H7 (cell line): Measurements from ENCODE around the gene BRME1. TPM values are rescaled to one million over a fixed set of nuclear protein-coding genes. Genes with fewer than 3 reads are reported as not detected.

ENCODE experiments used
- DNase-seq: peaks from one replicate; pipeline ENCODE4 v3.0.0; 2012
- H3K27me3 ChIP-seq: 2 replicates; pipeline ENCODE4 v1.6.0; 2011; ENCODE audit warnings: mild to moderate bottlenecking, low read length; ENCODE audit not compliant: control insufficient read depth, insufficient read depth
- H3K36me3 ChIP-seq: replicated peaks from 2 replicates; pipeline ENCODE4 v1.5.1; 2011; ENCODE audit warnings: low read length; ENCODE audit not compliant: control insufficient read depth, insufficient read depth
- H3K4me3 ChIP-seq: 2 replicates; pipeline ENCODE4 v1.5.1; 2011; ENCODE audit warnings: low read depth, mild to moderate bottlenecking, control low read depth, low read length, moderate library complexity; ENCODE audit not compliant: insufficient read depth
- total RNA-seq: library from RNA; depleted of rRNA; stranded (reverse); fragments of >200 nt; shearing (Covaris generic); gene quantifications from 2 replicates; pipeline ENCODE4 v1.2.3, GENCODE V29; 2014

Gene BRME1
- total RNA-seq, 1 experiment from 2014 or later: 4.1 TPM

GRCh38 chr19:13887517-13887916 is 18.4 kb downstream of the BRME1 start:
- no peak for DNase-seq
- Histone ChIP-seq H3K4me3 (no peak overlapping the region), H3K36me3 (no peaks in the 10 kb centered on the region), H3K27me3 (no peaks in the 10 kb centered on the region)

- DNase-seq: peak; percentile 39
- H3K27me3 ChIP-seq: no peaks in the 10 kb centered on the region
- H3K4me3 ChIP-seq: no peak overlapping the region
- no peaks in the 10 kb centered on the region for H3K36me3 ChIP-seq
Measured at GRCh38 chr19:13887018-13887436, 18.9 kb downstream of the BRME1 start.

- DNase-seq: peak; percentile 36
- H3K27me3 ChIP-seq: no peaks in the 10 kb centered on the region
- no peak overlapping the region for H3K4me3 ChIP-seq
- no peaks in the 10 kb centered on the region for H3K36me3 ChIP-seq
Measured at GRCh38 chr19:13885826-13886365, 20.0 kb downstream of the BRME1 start.

- no peaks in the 10 kb centered on the region for H3K36me3 ChIP-seq
- no peak overlapping the region for H3K4me3 ChIP-seq
- no peaks in the 10 kb centered on the region; the same call in 1 of the 2 replicates for H3K27me3 ChIP-seq
- DNase-seq: peak; percentile 38
Measured at GRCh38 chr19:13884726-13885591, 21.0 kb downstream of the BRME1 start.

- Histone ChIP-seq H3K36me3 (no peaks in the 10 kb centered on the region), H3K27me3 (no peaks in the 10 kb centered on the region; the same call in 1 of the 2 replicates), H3K4me3 (no peak overlapping the region)
- DNase-seq: peak; percentile 83
Measured at GRCh38 chr19:13883516-13884064, 22.3 kb downstream of the BRME1 start.

- DNase-seq: peak; percentile 38
- H3K4me3 ChIP-seq: no peak overlapping the region
- H3K27me3 ChIP-seq: no peaks in the 10 kb centered on the region; the same call in 1 of the 2 replicates
- no peaks in the 10 kb centered on the region for H3K36me3 ChIP-seq
Measured at GRCh38 chr19:13882836-13883235, 23.1 kb downstream of the BRME1 start.

GRCh38 chr19:13882419-13882795 is 23.5 kb downstream of the BRME1 start:
- no peaks in the 10 kb centered on the region for H3K36me3 ChIP-seq
- no peaks in the 10 kb centered on the region; the same call in 1 of the 2 replicates for H3K27me3 ChIP-seq
- H3K4me3 ChIP-seq: no peak overlapping the region
- DNase-seq: no peak

GRCh38 chr19:13881692-13882418 is 24.1 kb downstream of the BRME1 start:
- DNase-seq: peak; percentile 57
- Histone ChIP-seq H3K4me3 (no peak overlapping the region), H3K36me3 (no peaks in the 10 kb centered on the region), H3K27me3 (peaks cover 2% of the 10 kb centered on the region; the same call in 1 of the 2 replicates)

GRCh38 chr19:13881251-13881691 is 24.6 kb downstream of the BRME1 start:
- no peak overlapping the region for H3K4me3 ChIP-seq

GRCh38 chr19:13880059-13881043 is 25.6 kb downstream of the BRME1 start:
- H3K27me3 ChIP-seq: peaks cover 7% of the 10 kb centered on the region
- H3K4me3 ChIP-seq: peak overlapping the region; percentile 28
- DNase-seq: peak; percentile 97
- no peaks in the 10 kb centered on the region for H3K36me3 ChIP-seq

More at GRCh38 chr19:13881251-13881691, 24.6 kb downstream of the BRME1 start:
- Histone ChIP-seq H3K27me3 (peaks cover 2% of the 10 kb centered on the region; the same call in 1 of the 2 replicates), H3K36me3 (no peaks in the 10 kb centered on the region)
- peak; percentile 86 for DNase-seq

- no peak overlapping the region for H3K4me3 ChIP-seq
- peak; percentile 44 for DNase-seq
- peaks cover 34% of the 10 kb centered on the region for H3K27me3 ChIP-seq
- H3K36me3 ChIP-seq: no peaks in the 10 kb centered on the region
Measured at GRCh38 chr19:13877303-13877702, 28.6 kb downstream of the BRME1 start.

GRCh38 chr19:13876834-13877233 is 29.1 kb downstream of the BRME1 start, which contains the start of gene NANOS3:
Gene NANOS3, plus strand, starts transcription at chr19:13877134. Its CDS starts 115 bp downstream, at chr19:13877249.
- DNase-seq: peak; percentile 43
- Histone ChIP-seq H3K36me3 (no peaks in the 10 kb centered on the region), H3K4me3 (no peak within 1 kb of the TSS), H3K27me3 (peaks cover 36% of the 10 kb centered on the region)

- no peaks in the 10 kb centered on the region for H3K36me3 ChIP-seq
- peak; percentile 31 for DNase-seq
- H3K27me3 ChIP-seq: peaks cover 42% of the 10 kb centered on the region
- no peak overlapping the region for H3K4me3 ChIP-seq
Measured at GRCh38 chr19:13875824-13876223, 30.1 kb downstream of the BRME1 start.
